Head of caudate nucleus (tissue), 42 donors: ENCODE measurements around the gene DNAJC3.
A peak's percentile ranks its signal among the peaks of the same experiment; 100 is the strongest.
"Not testable (repeated sequence)": the region's sequence is repeated elsewhere in the genome, so short reads cannot be mapped to it uniquely, and the experiment has no call there.

Experiments used
- DNase-seq, 42 donors: peaks; one replicate each; pipeline versions ENCODE4 v3.0.0 to v3.0.0-alpha.2; 2020 to 2021; ENCODE audit warnings: mixed read lengths in 7 of 42
- intact Hi-C: fragments of 100-400 bp; cut with DNase I; formaldehyde crosslinking; loops from one replicate; pipeline ENCODE4 v1.15.0; 2022

DNAJC3 gene

DNA sequence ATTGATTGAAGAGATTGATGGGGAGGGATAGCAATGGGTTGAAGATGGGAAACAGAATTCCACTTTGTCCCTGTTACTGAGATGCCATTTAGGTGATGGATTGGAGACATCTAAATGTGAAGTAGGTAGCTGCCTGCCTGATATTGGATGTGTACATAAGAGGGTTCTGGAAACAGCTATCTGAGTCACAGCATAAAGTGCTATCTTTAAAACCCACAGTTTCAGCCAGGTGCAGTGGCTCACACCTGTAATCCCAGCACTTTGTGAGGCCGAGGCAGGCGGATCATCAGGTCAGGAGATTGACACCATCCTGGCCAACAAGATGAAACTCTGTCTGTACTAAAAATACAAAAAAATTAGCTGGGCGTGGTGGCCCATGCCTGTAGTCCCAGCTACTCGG lies 72.6 kb downstream of the DNAJC3 start:
- intact Hi-C loops, result no loop called here
- DNase-seq, result no peak

DNA sequence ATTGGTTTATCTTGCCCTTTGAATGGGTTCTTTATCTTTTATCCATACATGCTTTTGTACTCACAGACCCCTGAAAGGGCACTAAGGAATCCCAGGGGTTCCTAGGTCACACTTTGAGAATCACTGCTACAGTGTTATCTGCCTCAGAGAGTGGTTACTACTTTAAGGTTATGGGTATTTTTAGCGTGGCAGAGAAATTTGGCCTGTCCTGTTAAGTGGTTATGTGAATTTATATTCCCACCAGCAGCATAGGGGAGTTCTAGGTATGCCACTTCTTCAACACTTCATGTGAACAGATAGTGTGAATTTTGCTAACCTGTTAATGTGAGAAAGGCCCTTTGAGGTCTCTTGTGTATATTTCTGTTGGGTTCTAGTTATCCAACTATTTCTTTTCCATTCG lies 75.7 kb downstream of the DNAJC3 start:
- DNase-seq, result no peak
- intact Hi-C loops, result no loop called here

GRCh38 chr13:95754069-95754468 lies 77.1 kb downstream of the DNAJC3 start:
- no peak for DNase-seq
- intact Hi-C loops, result no loop called here

DNA sequence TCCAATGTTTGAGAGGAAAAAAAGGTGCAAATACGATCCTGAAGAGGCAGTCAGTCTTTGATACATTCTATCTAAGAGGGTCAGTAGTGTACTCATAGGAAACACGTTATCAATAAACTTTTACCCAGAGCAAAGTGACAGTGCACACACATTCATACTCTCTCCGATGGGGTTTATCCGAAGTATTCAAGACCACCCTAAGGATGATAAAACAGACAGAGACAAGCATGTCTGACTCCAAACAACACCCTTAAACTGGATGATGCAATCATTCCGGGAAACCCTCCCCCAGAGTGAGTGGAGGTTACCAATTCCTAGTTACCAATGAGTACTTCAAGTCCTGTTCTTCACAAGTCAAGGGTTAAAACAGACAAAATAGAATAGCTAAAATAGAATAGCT lies 79.1 kb downstream of the DNAJC3 start:
- intact Hi-C loops, result no loop called here

GRCh38 chr13:95762626-95763025 lies 85.7 kb downstream of the DNAJC3 start:
- peak in 4 of 42 donors; percentile 9 to 20 (median 14) for DNase-seq
- intact Hi-C loops, result not testable (repeated sequence)

More for the DNA sequence above, 79.1 kb downstream of the DNAJC3 start:
- DNase-seq, result no peak

GRCh38 chr13:95763601-95764000 lies 86.7 kb downstream of the DNAJC3 start:
- intact Hi-C loops, result no loop called here
- DNase-seq, result no peak

DNA sequence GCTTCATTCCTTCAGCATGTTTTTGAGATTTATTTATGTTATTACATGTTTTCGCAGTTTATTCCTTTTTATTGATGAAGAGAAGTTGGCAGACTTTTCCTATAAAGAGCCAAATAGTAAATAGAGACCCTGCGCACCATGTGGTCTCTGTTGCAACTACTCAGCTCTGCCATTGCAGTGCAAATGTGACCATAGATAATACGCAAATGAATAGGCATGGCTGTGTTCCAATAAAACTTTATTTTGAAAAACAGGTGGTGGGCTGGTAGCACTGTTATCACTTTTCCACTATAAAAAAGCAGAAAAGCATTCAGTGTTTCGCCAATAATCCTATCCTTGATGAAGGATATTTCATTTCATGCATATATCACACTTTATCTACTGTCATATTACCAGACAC lies 95.0 kb downstream of the DNAJC3 start:
- DNase-seq, result no peak
- intact Hi-C loops, result no loop called here

GRCh38 chr13:95779522-95779921 lies 102.6 kb downstream of the DNAJC3 start:
- intact Hi-C loops, result no loop called here
- DNase-seq, result no peak

DNA sequence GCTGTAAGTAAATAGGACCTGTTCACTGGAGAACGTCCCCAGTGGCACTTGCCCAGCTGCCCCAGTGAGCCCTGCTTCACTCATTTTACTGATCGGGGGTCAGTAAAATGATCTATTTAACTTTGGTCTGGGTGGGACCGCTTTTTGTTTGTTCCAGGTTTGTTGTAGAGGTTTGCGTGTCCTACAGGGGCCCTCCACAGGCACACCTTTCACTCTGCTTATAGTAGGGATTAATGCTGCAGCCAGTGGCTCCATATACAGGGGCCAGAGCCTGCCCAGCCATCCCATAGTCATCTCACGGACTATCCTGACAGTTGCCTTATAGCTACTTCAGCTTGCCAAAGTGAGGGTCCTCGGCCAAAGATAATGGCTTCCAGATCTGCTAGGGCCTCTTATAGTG lies 104.1 kb downstream of the DNAJC3 start:
- intact Hi-C loops, result no loop called here
- DNase-seq, result no peak

- DNase-seq, intact Hi-C loops: not testable (repeated sequence)
Measured at GRCh38 chr13:95781940-95782339, 105.0 kb downstream of the DNAJC3 start.

DNA sequence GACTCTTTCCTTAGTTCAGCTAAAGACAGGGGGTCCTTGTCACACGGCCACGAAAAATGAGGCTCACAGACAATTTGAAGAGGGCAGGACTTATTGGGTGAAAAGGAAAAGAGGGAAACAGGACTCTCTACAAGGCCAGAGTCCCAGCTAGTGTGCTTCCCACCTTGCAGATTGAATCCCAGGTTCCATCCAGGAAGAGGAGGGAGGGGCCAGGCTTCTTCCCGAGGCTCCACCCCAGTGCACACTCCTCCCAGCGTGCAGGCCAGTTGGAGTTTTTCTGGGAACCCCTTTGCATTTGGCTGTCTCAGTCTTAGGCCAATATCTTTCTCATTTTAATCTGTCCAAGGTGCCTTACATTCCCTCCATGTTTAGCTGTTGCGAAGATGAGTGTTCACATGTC lies 106.8 kb downstream of the DNAJC3 start:
- no peak for DNase-seq
- intact Hi-C loops, result no loop called here

DNA sequence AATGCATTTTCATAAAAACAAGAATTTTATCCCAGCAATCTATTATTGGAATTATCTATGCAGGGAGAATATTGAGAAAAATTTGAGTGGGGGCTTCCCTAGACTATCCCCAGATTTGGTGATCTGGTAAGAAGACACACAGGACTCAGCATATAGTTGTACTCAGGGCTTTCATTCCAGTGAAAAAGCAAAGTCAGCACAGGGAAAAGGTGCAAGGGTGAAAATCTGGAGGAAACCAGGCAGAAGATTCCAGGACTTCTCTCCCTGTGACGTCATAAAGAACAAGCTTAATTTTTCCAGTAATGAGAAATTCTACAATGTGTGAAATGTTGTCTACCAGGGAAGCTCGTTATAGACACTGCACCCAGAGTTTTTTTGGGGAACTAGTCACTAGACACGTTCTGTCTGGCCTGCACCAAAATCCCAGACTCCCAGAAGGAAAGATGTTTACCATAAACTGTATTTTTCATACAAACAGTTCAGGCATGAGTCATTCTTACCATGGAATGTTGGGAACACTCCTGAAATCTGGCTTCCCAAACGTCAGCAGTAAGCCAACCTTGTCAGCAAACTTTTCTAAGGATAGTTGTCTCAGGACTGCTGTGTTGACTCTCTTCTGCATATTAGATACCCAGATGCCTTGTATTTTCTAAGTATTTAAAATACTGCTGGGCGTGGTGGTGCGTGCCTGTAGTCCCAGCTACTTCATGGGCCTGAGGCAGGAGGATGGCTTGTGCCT lies 107.4 kb downstream of the DNAJC3 start:
- intact Hi-C loops, result no loop called here
- DNase-seq, result no peak

- intact Hi-C loops, result no loop called here
Measured at GRCh38 chr13:95784900-95785290, 108.0 kb downstream of the DNAJC3 start.

GRCh38 chr13:95787356-95788099 lies 110.6 kb downstream of the DNAJC3 start:
- DNase-seq, result no peak
- intact Hi-C loops, result no loop called here

More at GRCh38 chr13:95784900-95785290, 108.0 kb downstream of the DNAJC3 start:
- DNase-seq, result no peak

- intact Hi-C loops, result no loop called here
- DNase-seq, result no peak
Measured at GRCh38 chr13:95788100-95788463, 111.1 kb downstream of the DNAJC3 start.

DNA sequence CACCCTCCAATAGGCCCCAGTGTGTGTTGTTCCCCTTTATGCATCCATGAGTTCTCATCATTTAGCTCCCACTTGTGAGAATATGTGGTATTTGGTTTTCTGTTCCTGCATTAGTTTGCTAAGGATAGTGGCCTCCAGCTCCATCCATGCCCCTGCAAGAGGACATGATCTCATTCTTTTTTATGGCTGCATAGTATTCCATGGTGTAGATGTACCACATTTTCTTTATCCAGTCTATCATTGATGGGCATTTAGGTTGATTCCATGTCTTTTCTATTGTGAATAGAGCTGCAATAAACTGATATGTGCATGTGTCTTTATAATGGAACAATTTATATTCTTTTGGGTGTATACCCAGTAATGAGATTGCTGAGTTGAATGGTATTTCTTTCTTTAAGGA lies 112.4 kb downstream of the DNAJC3 start:
- DNase-seq, intact Hi-C loops: not testable (repeated sequence)

DNA sequence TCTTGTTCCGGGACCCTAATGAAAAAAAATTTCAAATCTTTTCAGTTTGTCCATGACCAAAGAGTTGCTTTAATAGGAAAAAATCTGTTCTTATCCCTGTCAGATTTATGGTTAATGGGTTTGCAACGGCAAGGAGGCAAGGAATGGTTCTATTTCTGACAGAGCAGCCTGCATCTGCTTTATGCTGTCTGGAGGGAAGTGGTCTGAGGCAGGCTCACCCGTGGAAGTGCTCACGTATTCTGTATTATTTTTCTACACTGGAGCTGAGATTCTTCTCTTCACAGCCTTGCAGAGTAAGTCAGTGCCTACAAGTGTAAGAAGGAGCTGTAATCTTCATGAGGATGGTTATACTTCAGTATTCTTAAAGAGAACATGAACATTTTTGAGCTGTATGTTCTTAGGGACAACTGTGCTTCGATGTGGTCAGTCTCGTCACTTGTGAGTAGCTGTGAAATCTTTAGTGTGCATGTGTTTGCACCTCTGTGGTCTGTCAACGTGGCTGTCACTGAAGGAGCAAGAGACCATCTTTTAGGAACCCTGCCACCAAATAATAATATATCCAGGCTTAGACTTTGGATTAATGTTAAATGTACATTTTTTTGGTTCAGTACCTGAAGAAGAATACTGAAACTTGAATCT lies 114.3 kb downstream of the DNAJC3 start:
- DNase-seq, result no peak
- intact Hi-C loops, result no loop called here

DNA sequence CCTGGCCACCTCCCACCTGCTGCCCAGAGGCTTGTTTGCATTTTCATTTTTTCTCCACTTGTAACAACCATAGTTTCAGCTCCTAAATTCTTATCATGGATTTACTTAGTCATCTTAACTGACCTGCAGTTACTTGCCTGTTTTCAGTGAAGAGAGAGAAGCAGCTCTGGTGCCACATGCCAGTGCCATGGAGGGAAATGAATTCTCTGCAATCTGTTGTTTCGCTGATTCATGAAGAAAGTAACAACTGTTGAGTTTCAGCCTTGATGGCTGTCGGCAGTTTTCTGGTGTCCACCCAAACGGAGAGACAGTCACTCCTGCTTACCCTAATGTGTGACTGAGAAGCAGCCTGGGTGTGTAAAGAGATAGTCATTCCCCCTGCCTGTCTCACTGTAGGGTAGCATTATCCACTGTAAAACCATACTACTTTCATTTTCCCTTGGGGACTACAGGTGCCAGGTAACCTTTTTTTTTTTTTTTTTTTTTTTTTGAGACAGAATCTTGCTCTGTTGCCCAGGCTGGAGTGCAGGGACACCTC lies 116.1 kb downstream of the DNAJC3 start:
- intact Hi-C loops, result no loop called here
- DNase-seq, result no peak

GRCh38 chr13:95793781-95794180 lies 116.8 kb downstream of the DNAJC3 start:
- DNase-seq, result no peak
- intact Hi-C loops, result no loop called here

DNA sequence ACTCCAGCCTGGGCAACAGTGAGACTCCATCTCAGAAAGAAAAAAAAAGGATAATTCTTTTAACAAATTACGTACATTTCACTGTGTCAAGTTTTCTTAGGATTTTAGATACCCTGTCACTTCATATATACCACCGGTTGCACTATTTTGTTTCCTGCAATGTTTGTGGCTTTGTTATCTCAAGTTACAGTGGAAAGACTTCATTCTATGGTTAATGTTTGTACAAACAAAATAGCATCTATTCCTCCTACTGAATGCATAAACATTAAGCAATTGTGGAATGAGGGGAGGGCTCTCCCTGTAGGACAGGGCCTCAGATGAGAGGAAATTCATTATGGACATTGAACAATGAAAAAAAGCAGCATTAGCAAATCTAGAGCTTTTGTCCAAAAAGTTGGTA lies 120.1 kb downstream of the DNAJC3 start:
- no peak for DNase-seq
- intact Hi-C loops, result no loop called here
